ENCODE measurements around the gene GARRE1. TPM values are rescaled to one million over a fixed set of nuclear protein-coding genes. Genes with fewer than 3 reads are reported as not detected.

The GARRE1 gene
- total and polyA plus RNA-seq, 2 of the 13 experiments (the other 11 are each of a cell fraction or from before 2014, with no cell fraction given) = 8.0 to 11.7 TPM

DNA sequence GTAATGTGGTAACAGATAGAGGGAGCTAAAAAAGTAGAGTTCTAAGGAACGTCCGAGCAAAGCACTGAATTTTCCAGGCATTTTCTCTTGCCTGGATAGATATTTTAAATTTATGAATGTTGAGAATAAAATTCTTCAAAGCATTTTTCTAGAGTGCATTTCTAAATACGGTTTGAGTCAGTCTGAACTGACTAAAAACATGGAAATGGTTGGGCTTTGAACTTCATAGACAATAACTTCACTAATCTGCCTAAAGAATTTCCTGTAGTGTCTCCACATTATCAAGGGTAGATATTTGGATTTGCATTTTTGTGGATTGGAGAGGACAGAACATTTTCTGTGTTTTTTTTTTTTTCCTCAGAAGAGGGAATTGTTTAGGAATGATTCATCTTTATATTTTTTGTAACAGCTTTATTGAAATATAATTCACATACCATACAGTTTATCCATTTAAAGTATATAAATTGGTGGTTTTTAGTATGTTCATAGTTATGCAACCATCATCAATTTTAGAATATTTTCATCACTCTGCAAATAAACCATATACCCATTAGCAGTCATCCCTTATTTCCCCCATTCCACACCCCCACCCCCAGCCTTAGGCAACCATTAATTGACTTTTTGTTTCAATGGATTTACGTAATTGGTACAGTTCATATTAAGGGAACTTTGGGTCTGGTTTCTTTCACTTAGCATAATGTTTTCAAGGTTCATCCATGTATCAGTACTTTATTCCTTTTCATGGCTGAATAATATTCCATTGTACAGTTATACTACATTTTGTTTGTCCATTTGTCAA is 20.7 kb downstream of the GARRE1 start (continued):
- TF ChIP-seq ZNF546 (CRISPR knock-in tag; conservative IDR thresholded peaks at IDR 0.05) (no peak), EP300 (IDR thresholded peaks at IDR 0.05; ENCODE audit: low read depth in 2 of 2, low read length in 2 of 2) (0 out of 4 replicates have a peak, but pooled peaks of 1 of the 2 experiments have one; percentile 17), EP300 (CRISPR knock-in tag; IDR thresholded peaks at IDR 0.05; ENCODE audit: borderline replicate concordance) (no peak), SAP130 (CRISPR knock-in tag; IDR thresholded peaks at IDR 0.05; ENCODE audit: low read depth) (0 out of 2 replicates have a peak, but pooled peaks have one; percentile 15), NCOA2 (CRISPR knock-in tag; IDR thresholded peaks at IDR 0.05) (0 out of 2 replicates have a peak, but pooled peaks have one; percentile 24), MAFK (conservative IDR thresholded peaks at IDR 0.05 in 1 of 2, IDR thresholded peaks at IDR 0.05 in 1 of 2; ENCODE audit: low read length in 2 of 2) (peak in 1 of 2 experiments; percentile 44; a peak in 2 of 4 replicates), TSC22D2 (CRISPR knock-in tag; IDR thresholded peaks at IDR 0.05; ENCODE audit: borderline replicate concordance) (no peak), BCL6 (CRISPR knock-in tag; IDR thresholded peaks at IDR 0.05) (peak; percentile 33; the same call in 1 of the 2 replicates)
- TF ChIP-seq, protein P1, sequence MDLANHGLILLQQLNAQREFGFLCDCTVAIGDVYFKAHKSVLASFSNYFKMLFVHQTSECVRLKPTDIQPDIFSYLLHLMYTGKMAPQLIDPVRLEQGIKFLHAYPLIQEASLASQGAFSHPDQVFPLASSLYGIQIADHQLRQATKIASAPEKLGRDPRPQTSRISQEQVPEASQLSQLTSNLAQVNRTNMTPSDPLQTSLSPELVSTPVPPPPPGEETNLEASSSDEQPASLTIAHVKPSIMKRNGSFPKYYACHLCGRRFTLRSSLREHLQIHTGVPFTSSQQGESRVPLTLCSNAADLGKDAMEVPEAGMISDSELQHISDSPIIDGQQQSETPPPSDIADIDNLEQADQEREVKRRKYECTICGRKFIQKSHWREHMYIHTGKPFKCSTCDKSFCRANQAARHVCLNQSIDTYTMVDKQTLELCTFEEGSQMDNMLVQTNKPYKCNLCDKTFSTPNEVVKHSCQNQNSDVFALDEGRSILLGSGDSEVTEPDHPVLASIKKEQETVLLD (CRISPR knock-in tag; IDR thresholded peaks at IDR 0.05; ENCODE audit: low read depth) = no peak

DNA sequence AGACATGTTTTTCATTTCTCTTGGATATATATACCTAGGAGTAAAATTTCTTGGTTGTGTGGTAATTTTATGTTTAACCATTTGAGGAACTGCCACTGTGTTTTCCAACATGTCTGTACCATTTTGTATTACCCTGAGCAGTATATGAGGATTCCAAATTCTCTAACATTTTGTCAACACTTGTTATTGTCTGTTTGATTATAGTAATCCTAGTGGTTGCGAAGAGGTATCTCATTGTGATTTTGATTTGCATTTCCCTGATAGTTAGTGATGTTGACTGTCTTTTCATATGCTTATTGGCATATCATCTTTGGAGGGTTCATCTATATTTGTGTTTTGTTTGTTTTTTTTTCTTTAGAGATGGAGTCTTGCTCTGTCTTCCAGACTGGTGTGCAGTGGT is 21.4 kb downstream of the GARRE1 start:
- CTCF ChIA-PET (ENCODE audit: low intra/inter-chr PET ratio, low total read pairs) = no interaction called here
- ATAC-seq = no peak
- no TSS peak for BruUV-seq (replicated peaks)
- H3K79me2 ChIP-seq (ENCODE audit: insufficient read depth, low read length) = peaks cover 41% of the 10 kb centered on the region
- intact Hi-C loops (cut with micrococcal nuclease; ENCODE audit: unreplicated experiment) (no loop called here), in situ Hi-C loops (cut with HindIII; ENCODE audit: extremely low pct_ligation_motif_present, low pct_unique_long_range_greater_than_20kb) (no loop called here)
- peaks cover 2 to 4% of the 10 kb centered on the region in 2 experiments; a peak in 1 of 5 replicates for H3K36me3 ChIP-seq (replicated peaks in 1 of 2; ENCODE audit: control insufficient read depth in 1 of 2, insufficient read depth in 2 of 2, low read length in 2 of 2)
- DNase-seq (ENCODE audit: low spot score) = no peak
- no peak overlapping the region for H3K9ac ChIP-seq (ENCODE audit: insufficient read depth, low read depth, low read length)
- POLR2A ChIA-PET = no interaction called here
- WGBS (ENCODE audit: low lambda C conversion rate) = 100% methylated on average over 1 of the region's 1 CpG
- TF ChIP-seq ZBTB20 (CRISPR knock-in tag; IDR thresholded peaks at IDR 0.05; ENCODE audit: borderline replicate concordance, low read depth) (no peak), ZNF7 (CRISPR knock-in tag; IDR thresholded peaks at IDR 0.05) (peak; percentile 75)
- TF ChIP-seq, protein P2, sequence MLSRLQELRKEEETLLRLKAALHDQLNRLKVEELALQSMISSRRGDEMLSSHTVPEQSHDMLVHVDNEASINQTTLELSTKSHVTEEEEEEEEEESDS (CRISPR knock-in tag; IDR thresholded peaks at IDR 0.05; ENCODE audit: borderline replicate concordance) = no peak
- H3K27me3 ChIP-seq (ENCODE audit: control insufficient read depth in 1 of 2, insufficient read depth in 2 of 2, low read length in 2 of 2) = no peaks in the 10 kb centered on the region
- no peaks in the 10 kb centered on the region; the same call in none of the 2 replicates for H4K20me1 ChIP-seq (ENCODE audit: insufficient read depth, low read length)
- peak overlapping the region; percentile 16 for H3K27ac ChIP-seq (ENCODE audit: extremely low read length, insufficient read depth, low read length)
- H3K4me3 ChIP-seq (replicated peaks in 1 of 3; ENCODE audit: insufficient read depth in 1 of 3, low read depth in 2 of 3, low read length in 3 of 3) = no peak overlapping the region
- no peaks in the 10 kb centered on the region for H3K9me3 ChIP-seq (ENCODE audit: low read length)
- H3K4me2 ChIP-seq (ENCODE audit: low read depth, low read length) = no peak overlapping the region
- no peak overlapping the region for H2AFZ ChIP-seq (ENCODE audit: low read length)
- peaks cover 31% of the 10 kb centered on the region for H3K4me1 ChIP-seq (ENCODE audit: insufficient read depth, low read length)
- FAIRE-seq = no peak
